ENCODE data around the gene RINL.

- TF ChIP-seq, protein P1, sequence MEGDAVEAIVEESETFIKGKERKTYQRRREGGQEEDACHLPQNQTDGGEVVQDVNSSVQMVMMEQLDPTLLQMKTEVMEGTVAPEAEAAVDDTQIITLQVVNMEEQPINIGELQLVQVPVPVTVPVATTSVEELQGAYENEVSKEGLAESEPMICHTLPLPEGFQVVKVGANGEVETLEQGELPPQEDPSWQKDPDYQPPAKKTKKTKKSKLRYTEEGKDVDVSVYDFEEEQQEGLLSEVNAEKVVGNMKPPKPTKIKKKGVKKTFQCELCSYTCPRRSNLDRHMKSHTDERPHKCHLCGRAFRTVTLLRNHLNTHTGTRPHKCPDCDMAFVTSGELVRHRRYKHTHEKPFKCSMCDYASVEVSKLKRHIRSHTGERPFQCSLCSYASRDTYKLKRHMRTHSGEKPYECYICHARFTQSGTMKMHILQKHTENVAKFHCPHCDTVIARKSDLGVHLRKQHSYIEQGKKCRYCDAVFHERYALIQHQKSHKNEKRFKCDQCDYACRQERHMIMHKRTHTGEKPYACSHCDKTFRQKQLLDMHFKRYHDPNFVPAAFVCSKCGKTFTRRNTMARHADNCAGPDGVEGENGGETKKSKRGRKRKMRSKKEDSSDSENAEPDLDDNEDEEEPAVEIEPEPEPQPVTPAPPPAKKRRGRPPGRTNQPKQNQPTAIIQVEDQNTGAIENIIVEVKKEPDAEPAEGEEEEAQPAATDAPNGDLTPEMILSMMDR (IDR thresholded peaks at IDR 0.05 in 4 of 5, conservative IDR thresholded peaks at IDR 0.05 in 1 of 5), result no peak
- TF ChIP-seq POLR2A (IDR thresholded peaks at IDR 0.05), result no peak
These were observed 22.1 kb upstream of the RINL start for GRCh38 chr19:38900202-38900629.
